ENCODE data around the gene ISYNA1. TPM values are rescaled to one million over a fixed set of nuclear protein-coding genes. Genes with fewer than 3 reads are reported as not detected.

The ISYNA1 gene
- total RNA-seq, 6 donors from 2014 or later = 14.5 to 55.5 (median 20.0) TPM

- TF ChIP-seq POLR2A (IDR thresholded peaks at IDR 0.05) (no peak), CTCF (IDR thresholded peaks at IDR 0.05) (no peak), POLR2AphosphoS5 (IDR thresholded peaks at IDR 0.05) (no peak), EP300 (IDR thresholded peaks at IDR 0.05) (no peak)
- ATAC-seq (ENCODE audit: low FRiP score in 2 of 2) (no peak), DNase-seq (no peak)
- Histone ChIP-seq H3K27ac (peak overlapping the region in 1 of 4 donors; percentile 72), H3K4me1 (peaks cover 23 to 40% (median 27%) of the 10 kb centered on the region in 4 donors), H3K36me3 (peaks cover 10 to 31% (median 17%) of the 10 kb centered on the region in 4 donors), H3K9me3 (no peaks in the 10 kb centered on the region), H3K27me3 (no peaks in the 10 kb centered on the region), H3K4me3 (no peak overlapping the region)
- WGBS, 2 donors = 76 to 78% methylated on average over 9 of the region's 9 CpGs
These were observed 1.9 kb upstream of the ISYNA1 start for GRCh38 chr19:18439910-18440237.

- H3K27ac ChIP-seq = peak overlapping the region in 2 of 4 donors; percentile 72 to 75
- TF ChIP-seq POLR2A (IDR thresholded peaks at IDR 0.05) (no peak), CTCF (IDR thresholded peaks at IDR 0.05) (no peak), EP300 (IDR thresholded peaks at IDR 0.05) (no peak), POLR2AphosphoS5 (IDR thresholded peaks at IDR 0.05) (no peak)
These were observed 1.3 kb upstream of the ISYNA1 start for GRCh38 chr19:18439025-18439909.

GRCh38 chr19:18438331-18439024 is 545 bp upstream of the ISYNA1 start:
- WGBS, 2 donors = 50 to 54% methylated on average over 2 to 22 of the region's 24 CpGs
- peak in 1 of 2 donors; percentile 6 for ATAC-seq (ENCODE audit: low FRiP score in 2 of 2)
- TF ChIP-seq POLR2AphosphoS5 (IDR thresholded peaks at IDR 0.05) (no peak), EP300 (IDR thresholded peaks at IDR 0.05) (no peak), POLR2A (IDR thresholded peaks at IDR 0.05) (no peak), CTCF (IDR thresholded peaks at IDR 0.05) (no peak)
- H3K4me1 ChIP-seq = peaks cover 28 to 49% (median 33%) of the 10 kb centered on the region in 4 donors
- peaks cover 0 to 17% (median 3%) of the 10 kb centered on the region in 4 donors for H3K36me3 ChIP-seq
- H3K4me3 ChIP-seq = peak overlapping the region in 3 of 4 donors; percentile 47 to 61 (median 60)
- H3K27ac ChIP-seq = peak overlapping the region; percentile 32 to 80 (median 74)
- no peaks in the 10 kb centered on the region for H3K27me3 ChIP-seq
- DNase-seq = peak in 1 of 2 donors; percentile 83
- no peaks in the 10 kb centered on the region for H3K9me3 ChIP-seq

More at GRCh38 chr19:18439025-18439909, 1.3 kb upstream of the ISYNA1 start:
- Histone ChIP-seq H3K4me3 (no peak overlapping the region), H3K9me3 (no peaks in the 10 kb centered on the region), H3K27me3 (no peaks in the 10 kb centered on the region), H3K36me3 (peaks cover 5 to 25% (median 11%) of the 10 kb centered on the region in 4 donors), H3K4me1 (peaks cover 23 to 41% (median 28%) of the 10 kb centered on the region in 4 donors)
- ATAC-seq (ENCODE audit: low FRiP score in 2 of 2) (no peak), DNase-seq (no peak)
- 63 to 66% methylated on average over 12 to 13 of the region's 13 CpGs for WGBS, 2 donors

- Histone ChIP-seq H3K4me3 (peak overlapping the region; percentile 47 to 61 (median 56)), H3K36me3 (peaks cover 0 to 10% (median 0%) of the 10 kb centered on the region in 4 donors), H3K4me1 (peaks cover 33 to 60% (median 42%) of the 10 kb centered on the region in 4 donors), H3K27me3 (no peaks in the 10 kb centered on the region), H3K9me3 (no peaks in the 10 kb centered on the region), H3K27ac (peak overlapping the region; percentile 15 to 80 (median 74))
- DNase-seq (peak; percentile 79 to 89), ATAC-seq (ENCODE audit: low FRiP score in 2 of 2) (peak; percentile 34 to 61)
- no peak for TF ChIP-seq EP300 (IDR thresholded peaks at IDR 0.05)
- TF ChIP-seq POLR2AphosphoS5 (IDR thresholded peaks at IDR 0.05) = peak in 1 of 2 donors; percentile 45
- 28 to 42% methylated on average over 33 to 56 of the region's 67 CpGs for WGBS, 2 donors
These were observed 1.1 kb downstream of the ISYNA1 start for GRCh38 chr19:18436671-18437490.
